AG09309 (cell line): ENCODE measurements around the gene WDFY4.

Source experiments
- DNase-seq: peaks from one replicate; pipeline ENCODE4 v3.0.0-alpha.2; 2010; ENCODE audit warnings: low read depth
- H3K4me3 ChIP-seq: 2 replicates; pipeline ENCODE4 v1.5.1; 2011; ENCODE audit warnings: mild to moderate bottlenecking, low read depth, low read length, moderate library complexity; ENCODE audit not compliant: control insufficient read depth
- TF ChIP-seq, protein P1 (sequence below): IDR thresholded peaks from 2 replicates; pipeline ENCODE4 v1.5.1; 2011; ENCODE audit warnings: mild to moderate bottlenecking, low read depth, low read length, inconsistent platforms; ENCODE audit not compliant: insufficient read depth, control insufficient read depth; ENCODE audit errors: missing control alignments

WDFY4 gene

DNA sequence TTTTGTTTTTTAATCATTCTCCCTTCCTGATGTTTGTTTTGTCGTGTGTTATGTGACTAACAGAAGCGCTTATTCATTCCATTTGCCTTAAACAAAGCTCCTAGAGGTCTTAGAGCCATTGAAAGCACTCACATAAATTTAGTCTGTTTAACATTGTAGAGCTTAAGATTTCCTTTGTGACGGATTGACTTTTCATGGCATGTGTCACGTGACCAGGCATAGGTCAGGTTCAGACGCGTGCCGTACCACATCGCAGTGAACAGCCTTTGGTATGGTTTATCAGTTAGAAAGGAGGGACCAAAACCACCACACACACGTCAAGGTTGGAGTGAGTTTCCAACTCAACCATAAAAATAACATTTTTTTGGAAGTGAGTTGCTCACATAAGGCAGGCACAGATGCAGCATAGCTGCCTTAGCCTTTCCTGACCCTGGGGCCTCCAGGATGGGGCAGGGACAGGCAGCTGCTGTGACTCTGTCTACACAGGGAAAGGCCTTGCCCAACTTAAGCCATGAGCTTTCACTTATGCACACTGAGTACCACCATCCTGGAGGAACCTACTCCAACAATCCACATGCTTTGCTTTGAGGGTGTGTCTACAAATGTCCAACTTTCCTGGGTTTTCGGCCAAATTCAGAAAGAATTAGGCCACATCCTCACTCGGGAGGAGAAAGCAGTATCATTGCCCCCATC, 55.5 kb downstream of the WDFY4 start:
- TF ChIP-seq, protein P1, sequence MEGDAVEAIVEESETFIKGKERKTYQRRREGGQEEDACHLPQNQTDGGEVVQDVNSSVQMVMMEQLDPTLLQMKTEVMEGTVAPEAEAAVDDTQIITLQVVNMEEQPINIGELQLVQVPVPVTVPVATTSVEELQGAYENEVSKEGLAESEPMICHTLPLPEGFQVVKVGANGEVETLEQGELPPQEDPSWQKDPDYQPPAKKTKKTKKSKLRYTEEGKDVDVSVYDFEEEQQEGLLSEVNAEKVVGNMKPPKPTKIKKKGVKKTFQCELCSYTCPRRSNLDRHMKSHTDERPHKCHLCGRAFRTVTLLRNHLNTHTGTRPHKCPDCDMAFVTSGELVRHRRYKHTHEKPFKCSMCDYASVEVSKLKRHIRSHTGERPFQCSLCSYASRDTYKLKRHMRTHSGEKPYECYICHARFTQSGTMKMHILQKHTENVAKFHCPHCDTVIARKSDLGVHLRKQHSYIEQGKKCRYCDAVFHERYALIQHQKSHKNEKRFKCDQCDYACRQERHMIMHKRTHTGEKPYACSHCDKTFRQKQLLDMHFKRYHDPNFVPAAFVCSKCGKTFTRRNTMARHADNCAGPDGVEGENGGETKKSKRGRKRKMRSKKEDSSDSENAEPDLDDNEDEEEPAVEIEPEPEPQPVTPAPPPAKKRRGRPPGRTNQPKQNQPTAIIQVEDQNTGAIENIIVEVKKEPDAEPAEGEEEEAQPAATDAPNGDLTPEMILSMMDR = no peak
- no peak overlapping the region for H3K4me3 ChIP-seq
- no peak for DNase-seq

DNA sequence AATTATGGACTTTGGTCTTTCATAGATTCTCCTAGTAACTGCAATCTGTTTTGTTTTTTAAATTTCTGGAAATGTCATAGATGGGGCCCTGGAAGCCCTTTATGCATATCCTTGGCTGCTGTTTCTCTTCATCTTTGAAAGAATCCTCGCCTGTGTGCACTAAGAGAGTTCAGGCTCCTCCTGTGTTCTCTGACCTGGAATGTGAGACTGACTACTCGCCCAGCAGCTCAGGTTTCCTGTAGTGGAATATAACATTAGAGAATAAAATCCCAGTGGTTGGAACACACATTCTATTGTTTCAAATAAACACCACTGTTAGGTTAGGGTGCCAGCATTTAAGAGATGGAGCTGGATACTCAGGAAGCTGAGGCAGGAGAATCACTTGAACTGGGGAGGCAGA, 56.3 kb downstream of the WDFY4 start:
- TF ChIP-seq, protein P1 = no peak
- no peak overlapping the region for H3K4me3 ChIP-seq
- DNase-seq = no peak

DNA sequence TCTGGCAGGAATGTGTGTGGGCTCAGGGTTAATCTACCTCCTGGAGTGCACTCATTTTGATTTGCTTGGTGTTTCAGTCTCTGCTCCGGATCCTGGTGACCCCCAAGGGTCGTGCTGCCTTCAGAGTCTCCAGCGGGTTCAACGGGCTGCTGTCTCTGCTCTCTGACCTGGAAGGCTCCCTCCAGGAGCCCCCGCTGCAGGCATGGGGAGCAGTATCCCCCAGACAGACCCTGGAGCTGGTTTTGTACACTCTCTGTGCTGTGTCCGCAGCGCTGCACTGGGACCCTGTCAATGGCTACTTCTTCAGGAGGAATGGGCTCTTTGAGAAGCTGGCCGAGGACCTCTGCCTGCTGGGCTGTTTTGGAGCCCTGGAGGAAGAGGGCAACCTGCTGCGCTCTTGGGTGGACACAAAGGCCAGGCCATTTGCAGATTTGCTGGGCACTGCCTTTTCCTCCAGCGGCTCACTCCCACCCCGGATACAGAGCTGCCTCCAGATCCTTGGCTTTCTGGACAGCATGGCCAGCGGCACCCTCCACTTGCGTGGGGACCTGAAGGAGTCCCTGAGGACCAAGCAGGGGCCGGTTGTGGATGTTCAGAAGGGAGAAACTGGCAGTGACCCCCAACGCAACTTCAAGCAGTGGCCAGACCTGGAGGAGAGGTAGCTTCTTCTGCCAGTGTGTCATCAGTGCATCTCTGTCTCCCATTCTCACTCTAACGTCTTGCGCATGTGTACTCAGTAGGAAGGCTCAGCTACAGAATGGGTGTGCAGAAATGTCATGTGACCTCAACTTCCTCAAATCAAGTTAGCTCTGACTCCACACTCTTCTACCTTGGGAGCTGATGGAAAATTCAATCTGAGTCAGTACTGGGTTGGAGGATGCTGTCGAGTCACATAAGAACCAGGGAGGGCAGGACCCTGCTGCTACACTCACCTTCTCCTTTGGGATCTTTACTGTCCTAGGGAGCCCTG, 58.5 kb downstream of the WDFY4 start:
- H3K4me3 ChIP-seq = no peak overlapping the region
- no peak for DNase-seq
- TF ChIP-seq, protein P1 = no peak

DNA sequence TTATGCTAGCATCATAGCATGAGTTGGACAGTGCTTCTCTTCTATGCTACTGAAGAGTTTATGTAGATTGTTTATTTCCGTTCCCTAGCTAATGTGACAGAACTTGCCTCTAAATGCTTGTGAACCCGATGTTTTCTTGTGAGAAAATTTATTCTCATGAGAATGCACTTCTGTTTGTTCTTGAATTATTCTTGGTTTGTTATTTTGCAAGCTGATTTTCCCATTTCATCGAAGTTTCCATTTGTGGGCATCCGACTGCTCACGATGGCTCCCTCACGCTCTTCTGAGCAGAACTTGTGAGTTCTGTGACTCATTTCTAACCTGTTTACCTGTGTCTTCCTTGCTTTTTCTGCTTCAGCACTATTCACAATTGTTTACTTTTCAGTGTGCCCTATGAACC, 59.9 kb downstream of the WDFY4 start:
- H3K4me3 ChIP-seq = no peak overlapping the region
- no peak for DNase-seq
- TF ChIP-seq, protein P1 = no peak

DNA sequence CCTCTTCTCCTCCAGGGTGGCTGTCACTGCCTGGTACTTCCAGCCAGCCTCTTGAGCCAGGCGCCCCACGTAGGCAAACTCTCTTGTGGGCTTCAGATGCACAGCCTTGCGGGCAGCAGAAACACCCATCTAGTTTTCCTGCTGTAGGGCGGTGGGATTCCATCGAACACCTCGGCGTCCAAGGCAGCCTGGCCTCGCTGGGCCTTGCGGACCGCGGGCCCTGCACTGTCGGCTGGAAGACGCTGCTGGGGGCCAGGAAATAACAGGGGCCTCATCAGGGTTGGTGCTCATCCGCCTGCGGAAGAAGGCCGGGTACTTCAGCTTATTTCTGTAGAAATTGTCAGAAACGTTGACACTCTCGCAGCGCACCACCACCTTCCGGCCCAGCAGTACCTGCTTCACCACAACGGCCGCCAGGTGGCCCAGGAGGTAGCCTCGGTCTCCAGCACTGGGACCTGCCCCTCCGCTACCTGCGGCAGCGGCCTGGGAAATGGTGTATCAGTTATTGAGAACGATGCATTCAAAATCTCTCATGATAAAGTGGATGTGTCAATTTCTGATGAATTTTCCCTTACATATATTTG, 61.1 kb downstream of the WDFY4 start:
- no peak for DNase-seq
- H3K4me3 ChIP-seq = no peak overlapping the region
- TF ChIP-seq, protein P1 = no peak

DNA sequence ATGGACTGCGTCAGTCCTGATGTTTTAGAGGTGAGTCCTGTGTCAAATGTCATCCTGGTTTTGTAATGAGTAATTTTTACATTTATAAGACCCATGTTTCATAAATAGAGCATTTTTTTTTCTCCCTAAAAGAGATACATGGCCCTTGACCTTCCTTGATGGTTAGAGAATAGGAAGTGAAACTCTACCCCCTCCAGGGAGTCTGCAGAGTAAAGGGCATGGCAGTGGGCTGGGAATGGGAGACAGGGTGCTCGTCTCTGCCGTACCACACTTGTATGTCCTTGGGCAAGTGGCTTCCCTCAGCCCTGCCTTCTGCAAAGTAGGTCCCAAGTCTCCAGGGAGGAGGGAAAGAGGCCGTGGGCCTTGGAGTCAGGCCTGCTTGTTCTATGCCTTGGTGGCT, 63.9 kb downstream of the WDFY4 start:
- TF ChIP-seq, protein P1 = no peak
- H3K4me3 ChIP-seq = no peak overlapping the region
- no peak for DNase-seq
